ENCODE measurements around the gene C1QTNF9. TPM values are rescaled to one million over a fixed set of nuclear protein-coding genes. Genes with fewer than 3 reads are reported as not detected.

C1QTNF9 gene
- total RNA-seq, 2 experiments from 2014 or later: not detected

GRCh38 chr13:24271601-24272451 lies 37.6 kb upstream of the C1QTNF9 start:
- peak; percentile 79 for DNase-seq
- ChIA-PET POLR2A (interaction anchor here (1.0 to 5.7 kb wide), 4 partner anchors 7 to 27 kb away, joined by 4 to 131 read pairs (median 34); no protein-coding TSS in a partner anchor), CTCF (interaction anchor here (0.6 to 1.7 kb wide), 2 partner anchors 13 to 382 kb away, joined by 3 to 6 read pairs; no protein-coding TSS in a partner anchor)
- H3K4me3 Mint-ChIP-seq: peak overlapping the region; percentile 89
- peaks cover 81% of the 10 kb centered on the region for H3K4me1 Mint-ChIP-seq (ENCODE audit: low read depth)
- H3K36me3 Mint-ChIP-seq: peaks cover 22% of the 10 kb centered on the region
- intact Hi-C loops (cut with micrococcal nuclease): loop anchor here (1.0 to 10.0 kb wide), 8 partner anchors 11 to 1630 kb away; partner anchors contain the start of genes ATP12A, MTMR6 and SPATA13
- peaks cover 2% of the 10 kb centered on the region for H3K27me3 Mint-ChIP-seq
- no peaks in the 10 kb centered on the region for H3K9me3 Mint-ChIP-seq
- peak overlapping the region; percentile 97 for H3K27ac Mint-ChIP-seq

GRCh38 chr13:24272452-24273161 lies 36.8 kb upstream of the C1QTNF9 start:
- peak; percentile 40 for DNase-seq
- H3K27me3 Mint-ChIP-seq: peaks cover 2% of the 10 kb centered on the region

GRCh38 chr13:24273926-24274325 lies 35.5 kb upstream of the C1QTNF9 start:
- peaks cover 2% of the 10 kb centered on the region for H3K27me3 Mint-ChIP-seq
- CTCF ChIA-PET: interaction anchor here (1.3 to 2.7 kb wide), 6 partner anchors 9 to 45 kb away, joined by 4 to 24 read pairs (median 8); no protein-coding TSS in a partner anchor
- no peaks in the 10 kb centered on the region for H3K9me3 Mint-ChIP-seq
- intact Hi-C loops (cut with micrococcal nuclease): loop anchor here (1.0 to 10.0 kb wide), 12 partner anchors 9 to 1628 kb away; partner anchors contain the start of genes ATP12A, MTMR6 and SPATA13
- DNase-seq: no peak
- peaks cover 78% of the 10 kb centered on the region for H3K4me1 Mint-ChIP-seq (ENCODE audit: low read depth)
- POLR2A ChIA-PET: interaction anchor here (1.0 to 5.7 kb wide), 6 partner anchors 9 to 238 kb away, joined by 4 to 62 read pairs (median 14); partner anchors contain the start of gene PARP4
- peak overlapping the region; percentile 66 for H3K4me3 Mint-ChIP-seq
- peaks cover 17% of the 10 kb centered on the region for H3K36me3 Mint-ChIP-seq
- H3K27ac Mint-ChIP-seq: peak overlapping the region; percentile 97

More at GRCh38 chr13:24272452-24273161, 36.8 kb upstream of the C1QTNF9 start:
- H3K36me3 Mint-ChIP-seq: peaks cover 20% of the 10 kb centered on the region
- ChIA-PET POLR2A (interaction anchor here (1.0 to 5.7 kb wide), 4 partner anchors 8 to 27 kb away, joined by 4 to 131 read pairs (median 34); no protein-coding TSS in a partner anchor), CTCF (interaction anchor here (1.1 to 2.5 kb wide), 3 partner anchors 8 to 21 kb away, joined by 3 to 24 read pairs (median 11); no protein-coding TSS in a partner anchor)
- peak overlapping the region; percentile 89 for H3K4me3 Mint-ChIP-seq
- peaks cover 80% of the 10 kb centered on the region for H3K4me1 Mint-ChIP-seq (ENCODE audit: low read depth)
- H3K27ac Mint-ChIP-seq: peak overlapping the region; percentile 97
- H3K9me3 Mint-ChIP-seq: no peaks in the 10 kb centered on the region
- intact Hi-C loops (cut with micrococcal nuclease): loop anchor here (5.0 to 10.0 kb wide), 6 partner anchors 110 to 1630 kb away; partner anchors contain the start of genes ATP12A, MTMR6 and SPATA13

GRCh38 chr13:24274452-24275021 lies 34.8 kb upstream of the C1QTNF9 start:
- peaks cover 19% of the 10 kb centered on the region for H3K36me3 Mint-ChIP-seq
- DNase-seq: peak; percentile 86
- H3K27me3 Mint-ChIP-seq: peaks cover 2% of the 10 kb centered on the region
- CTCF ChIA-PET: interaction anchor here (0.6 to 2.7 kb wide), 9 partner anchors 10 to 306 kb away, joined by 3 to 24 read pairs (median 6); no protein-coding TSS in a partner anchor
- peak overlapping the region; percentile 66 for H3K4me3 Mint-ChIP-seq
- H3K27ac Mint-ChIP-seq: peak overlapping the region; percentile 97
- POLR2A ChIA-PET: interaction anchor here (1.0 to 5.7 kb wide), 6 partner anchors 10 to 238 kb away, joined by 4 to 62 read pairs (median 14); partner anchors contain the start of gene PARP4
- intact Hi-C loops (cut with micrococcal nuclease): loop anchor here (1.0 to 10.0 kb wide), 12 partner anchors 9 to 1628 kb away; partner anchors contain the start of genes ATP12A, MTMR6 and SPATA13
- H3K9me3 Mint-ChIP-seq: no peaks in the 10 kb centered on the region
- H3K4me1 Mint-ChIP-seq (ENCODE audit: low read depth): peaks cover 80% of the 10 kb centered on the region

- CTCF ChIA-PET: interaction anchor here (0.8 to 2.7 kb wide), 8 partner anchors 10 to 48 kb away, joined by 3 to 24 read pairs (median 7); no protein-coding TSS in a partner anchor
- peaks cover 2% of the 10 kb centered on the region for H3K27me3 Mint-ChIP-seq
- peak overlapping the region; percentile 97 for H3K27ac Mint-ChIP-seq
- H3K4me3 Mint-ChIP-seq: peak overlapping the region; percentile 66
- no peaks in the 10 kb centered on the region for H3K9me3 Mint-ChIP-seq
- H3K36me3 Mint-ChIP-seq: peaks cover 19% of the 10 kb centered on the region
- no peak for DNase-seq
- H3K4me1 Mint-ChIP-seq (ENCODE audit: low read depth): peaks cover 81% of the 10 kb centered on the region
- POLR2A ChIA-PET: interaction anchor here (1.4 to 5.7 kb wide), 5 partner anchors 11 to 24 kb away, joined by 4 to 62 read pairs (median 21); no protein-coding TSS in a partner anchor
- intact Hi-C loops (cut with micrococcal nuclease): loop anchor here (2.0 to 10.0 kb wide), 4 partner anchors 42 to 1010 kb away; partner anchors contain the start of gene MTMR6
Measured at GRCh38 chr13:24275041-24275440, 34.3 kb upstream of the C1QTNF9 start.

- Mint-ChIP-seq H3K36me3 (peaks cover 21% of the 10 kb centered on the region), H3K4me3 (peak overlapping the region; percentile 14)
Measured at GRCh38 chr13:24276306-24276705, 33.1 kb upstream of the C1QTNF9 start.

GRCh38 chr13:24276861-24277260 lies 32.5 kb upstream of the C1QTNF9 start:
- Mint-ChIP-seq H3K4me3 (no peak overlapping the region), H3K4me1 (ENCODE audit: low read depth) (peaks cover 86% of the 10 kb centered on the region), H3K36me3 (peaks cover 19% of the 10 kb centered on the region), H3K27me3 (no peaks in the 10 kb centered on the region), H3K9me3 (no peaks in the 10 kb centered on the region), H3K27ac (peak overlapping the region; percentile 97)
- intact Hi-C loops (cut with micrococcal nuclease): loop anchor here (10.0 kb wide), 1 partner anchor 1008 kb away; the partner anchor contains the start of gene MTMR6
- DNase-seq: no peak
- POLR2A ChIA-PET: interaction anchor here (0.6 kb wide), 1 partner anchor 43 kb away, joined by 4 read pairs; no protein-coding TSS in a partner anchor
- CTCF ChIA-PET: interaction anchor here (1.0 kb wide), 1 partner anchor 114 kb away, joined by 3 read pairs; no protein-coding TSS in a partner anchor

More at GRCh38 chr13:24276306-24276705, 33.1 kb upstream of the C1QTNF9 start:
- peak overlapping the region; percentile 97 for H3K27ac Mint-ChIP-seq
- ChIA-PET CTCF (interaction anchor here (2.7 kb wide), 1 partner anchor 47 kb away, joined by 12 read pairs; no protein-coding TSS in a partner anchor), POLR2A (interaction anchor here (2.6 kb wide), 1 partner anchor 22 kb away, joined by 22 read pairs; no protein-coding TSS in a partner anchor)
- H3K4me1 Mint-ChIP-seq (ENCODE audit: low read depth): peaks cover 87% of the 10 kb centered on the region
- DNase-seq: no peak
- no peaks in the 10 kb centered on the region for H3K27me3 Mint-ChIP-seq
- no peaks in the 10 kb centered on the region for H3K9me3 Mint-ChIP-seq
- intact Hi-C loops (cut with micrococcal nuclease): loop anchor here (10.0 kb wide), 1 partner anchor 1008 kb away; the partner anchor contains the start of gene MTMR6

- H3K4me3 Mint-ChIP-seq: no peak overlapping the region
- H3K4me1 Mint-ChIP-seq (ENCODE audit: low read depth): peaks cover 88% of the 10 kb centered on the region
- intact Hi-C loops (cut with micrococcal nuclease): loop anchor here (10.0 kb wide), 1 partner anchor 1007 kb away; the partner anchor contains the start of gene MTMR6
- ChIA-PET POLR2A (no interaction called here), CTCF (interaction anchor here (1.0 kb wide), 1 partner anchor 115 kb away, joined by 3 read pairs; no protein-coding TSS in a partner anchor)
- H3K36me3 Mint-ChIP-seq: peaks cover 19% of the 10 kb centered on the region
- no peaks in the 10 kb centered on the region for H3K27me3 Mint-ChIP-seq
- H3K27ac Mint-ChIP-seq: peak overlapping the region; percentile 40
- no peaks in the 10 kb centered on the region for H3K9me3 Mint-ChIP-seq
- DNase-seq: no peak
Measured at GRCh38 chr13:24277761-24278160, 31.6 kb upstream of the C1QTNF9 start.

GRCh38 chr13:24279327-24280110 lies 29.9 kb upstream of the C1QTNF9 start:
- intact Hi-C loops (cut with micrococcal nuclease): loop anchor here (10.0 kb wide), 1 partner anchor 1005 kb away; the partner anchor contains the start of gene MTMR6
- DNase-seq: peak; percentile 9
- Mint-ChIP-seq H3K4me1 (ENCODE audit: low read depth) (peaks cover 75% of the 10 kb centered on the region), H3K9me3 (no peaks in the 10 kb centered on the region), H3K27me3 (no peaks in the 10 kb centered on the region), H3K27ac (peak overlapping the region; percentile 76), H3K4me3 (no peak overlapping the region), H3K36me3 (peaks cover 28% of the 10 kb centered on the region)
- POLR2A ChIA-PET: interaction anchor here (0.6 kb wide), 1 partner anchor 418 kb away, joined by 3 read pairs; no protein-coding TSS in a partner anchor
- CTCF ChIA-PET: no interaction called here

- DNase-seq: no peak
- peaks cover 63% of the 10 kb centered on the region for H3K4me1 Mint-ChIP-seq (ENCODE audit: low read depth)
- intact Hi-C loops (cut with micrococcal nuclease): no loop called here
- POLR2A ChIA-PET: interaction anchor here (1.5 kb wide), 1 partner anchor 10 kb away, joined by 6 read pairs; no protein-coding TSS in a partner anchor
- H3K4me3 Mint-ChIP-seq: no peak overlapping the region
- H3K27ac Mint-ChIP-seq: peak overlapping the region; percentile 50
- CTCF ChIA-PET: no interaction called here
- no peaks in the 10 kb centered on the region for H3K27me3 Mint-ChIP-seq
- H3K36me3 Mint-ChIP-seq: peaks cover 36% of the 10 kb centered on the region
- H3K9me3 Mint-ChIP-seq: no peaks in the 10 kb centered on the region
Measured at GRCh38 chr13:24280720-24281119, 28.7 kb upstream of the C1QTNF9 start.
